ENCODE results near the gene DDIT3. TPM values are rescaled to one million over a fixed set of nuclear protein-coding genes. Genes with fewer than 3 reads are reported as not detected.

Gene DDIT3
- 10 to 100 TPM; 11.5 to 30.9 (median 17.5) TPM for total RNA-seq
- 10 to 100 TPM; 58.3 to 60.5 TPM for polyA plus RNA-seq
- long read RNA-seq, donor 1, partial matches to known transcripts = 0 of 11 reads
- long read RNA-seq, donor 1, other reads (novel, unspliced or antisense) = 1 of 11 reads
- long read RNA-seq, donor 2, transcript DDIT3-201 (4 exons, 906 nt) = major isoform, 16 of 23 reads
- long read RNA-seq, donor 2, partial matches to known transcripts = 0 of 23 reads
- long read RNA-seq, donor 2, other reads (novel, unspliced or antisense) = 0 of 23 reads
- long read RNA-seq, donor 3, partial matches to known transcripts = 0 of 14 reads
- long read RNA-seq, donor 3, other reads (novel, unspliced or antisense) = 4 of 14 reads

GRCh38 chr12:57520053-57520818 lies at the start of gene DDIT3:
DDIT3 (minus strand) TSS chr12:57520514; CDS start chr12:57517406, 3,108 bp downstream.
- TF ChIP-seq POLR2A (IDR thresholded peaks at IDR 0.05) = peak; percentile 95 to 99
- no peak for TF ChIP-seq CTCF (IDR thresholded peaks at IDR 0.05)
- intact Hi-C loops (cut with DNase I) = loop anchor here in 2 of 10 donors (1.0 to 2.0 kb wide), 2 partner anchors 58 to 99 kb away; no protein-coding TSS in a partner anchor
- Histone ChIP-seq H3K4me1 (peaks cover 0 to 77% (median 57%) of the 10 kb centered on the region in 12 donors), H3K27ac (peak within 1 kb of the TSS; percentile 94 to 100 (median 98)), H3K36me3 (peaks cover 0 to 53% (median 41%) of the 10 kb centered on the region in 9 donors), H3K27me3 (no peaks in the 10 kb centered on the region), H3K4me3 (peak within 1 kb of the TSS; percentile 64 to 99 (median 80)), H3K9me3 (no peaks in the 10 kb centered on the region)
- WGBS, 4 donors = 0 to 1% (median 1%) methylated on average over 34 to 51 of the region's 52 CpGs
- peak; percentile 100 for DNase-seq
- ATAC-seq = peak; percentile 84 to 91 (median 88)

GRCh38 chr12:57569858-57570257 lies 49.5 kb upstream of the DDIT3 start:
- no peak overlapping the region for H3K4me3 ChIP-seq
- peaks cover 0 to 45% (median 0%) of the 10 kb centered on the region in 9 donors for H3K27me3 ChIP-seq
- no peaks in the 10 kb centered on the region for H3K9me3 ChIP-seq
- TF ChIP-seq POLR2A (IDR thresholded peaks at IDR 0.05) (no peak), CTCF (IDR thresholded peaks at IDR 0.05) (no peak)
- no peaks in the 10 kb centered on the region for H3K4me1 ChIP-seq
- intact Hi-C loops (cut with DNase I) = no loop called here
- H3K36me3 ChIP-seq = no peaks in the 10 kb centered on the region
- ATAC-seq = no peak
- no peak overlapping the region for H3K27ac ChIP-seq
- DNase-seq = no peak
- WGBS, 4 donors = 84 to 89% (median 87%) methylated on average over 18 of the region's 18 CpGs

GRCh38 chr12:57568838-57569237 lies 48.5 kb upstream of the DDIT3 start:
- TF ChIP-seq POLR2A (IDR thresholded peaks at IDR 0.05) (no peak), CTCF (IDR thresholded peaks at IDR 0.05) (no peak)
- Histone ChIP-seq H3K9me3 (no peaks in the 10 kb centered on the region), H3K4me3 (no peak overlapping the region), H3K4me1 (no peaks in the 10 kb centered on the region), H3K27ac (no peak overlapping the region), H3K27me3 (peaks cover 0 to 45% (median 0%) of the 10 kb centered on the region in 9 donors), H3K36me3 (no peaks in the 10 kb centered on the region)
- intact Hi-C loops (cut with DNase I) = no loop called here
- WGBS, 4 donors = 42 to 54% (median 44%) methylated on average over 6 of the region's 6 CpGs
- DNase-seq = no peak
- ATAC-seq = no peak

DNA sequence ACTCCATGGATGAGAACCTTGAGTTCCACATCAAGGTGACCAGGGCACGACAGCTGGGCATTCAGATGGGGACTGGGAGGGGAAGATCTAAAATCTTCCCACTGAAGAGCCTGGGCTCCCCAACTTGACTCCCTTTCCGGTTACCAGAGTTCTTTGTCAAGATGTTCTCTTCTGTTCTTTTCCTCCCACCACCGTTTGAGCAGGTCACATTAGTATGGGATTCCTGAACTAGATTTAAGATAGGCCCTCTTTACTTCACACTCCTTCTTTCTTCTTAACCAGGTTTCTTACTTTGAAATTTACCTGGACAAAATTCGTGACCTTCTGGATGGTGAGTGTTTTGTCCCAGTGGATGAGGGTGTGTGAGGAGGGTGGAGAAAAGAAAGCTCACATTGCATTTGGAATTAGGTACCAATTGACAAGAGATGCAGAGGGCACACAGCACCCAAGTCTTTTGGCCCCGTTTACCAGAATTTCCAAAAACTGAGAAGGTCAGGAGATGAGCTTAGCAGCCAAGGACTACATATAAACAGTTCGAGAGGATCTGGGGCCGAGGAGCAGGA lies 43.9 kb upstream of the DDIT3 start:
- Histone ChIP-seq H3K27ac (no peak overlapping the region), H3K9me3 (no peaks in the 10 kb centered on the region), H3K4me1 (no peaks in the 10 kb centered on the region), H3K27me3 (peaks cover 0 to 34% (median 0%) of the 10 kb centered on the region in 9 donors), H3K36me3 (no peaks in the 10 kb centered on the region), H3K4me3 (no peak overlapping the region)
- ATAC-seq = no peak
- intact Hi-C loops (cut with DNase I) = no loop called here
- TF ChIP-seq CTCF (IDR thresholded peaks at IDR 0.05) (no peak), POLR2A (IDR thresholded peaks at IDR 0.05) (no peak)
- no peak for DNase-seq
- WGBS, 4 donors = 79 to 87% (median 84%) methylated on average over 7 of the region's 7 CpGs

All from heart left ventricle (tissue), 16 donors.